ENCODE measurements around the gene CYB5R2. TPM values are rescaled to one million over a fixed set of nuclear protein-coding genes. Genes with fewer than 3 reads are reported as not detected.

Gene CYB5R2
- total RNA-seq, 1 donor from 2014 or later, result 25.9 TPM

DNA sequence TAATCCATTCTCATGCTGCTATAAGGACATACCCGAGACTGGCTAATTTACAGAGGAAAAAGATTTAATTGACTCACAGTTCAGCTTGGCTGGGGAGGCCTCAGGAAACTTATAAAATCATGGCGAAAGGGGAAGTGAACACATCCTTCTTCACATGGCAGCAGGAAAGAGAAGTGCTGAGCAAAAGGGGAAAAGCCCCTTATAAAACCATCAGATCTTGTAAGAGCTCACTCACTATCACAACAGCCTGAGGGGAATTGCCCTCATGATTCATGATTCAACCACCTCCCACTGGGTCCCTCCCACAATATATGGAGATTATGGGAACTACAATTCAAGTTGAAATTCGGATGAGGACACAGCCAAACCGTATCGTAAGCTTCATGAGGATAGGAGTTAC is 3.8 kb upstream of the CYB5R2 start:
- Mint-ChIP-seq H3K4me3 (no peak overlapping the region), H3K9me3 (peaks cover 13% of the 10 kb centered on the region), H3K27me3 (peaks cover 19% of the 10 kb centered on the region), H3K4me1 (peaks cover 38% of the 10 kb centered on the region), H3K27ac (no peak overlapping the region), H3K36me3 (ENCODE audit: low read depth) (peaks cover 3% of the 10 kb centered on the region)
- intact Hi-C loops (cut with micrococcal nuclease), result no loop called here
- no peak for TF ChIP-seq CTCF (IDR thresholded peaks at IDR 0.05)
- ATAC-seq (ENCODE audit: low read depth) (no peak), DNase-seq (no peak)
- ChIA-PET POLR2A (interaction anchor here (0.6 kb wide), 1 partner anchor 208 kb away, joined by 3 read pairs; no protein-coding TSS in a partner anchor), CTCF (interaction anchor here (1.8 kb wide), 2 partner anchors 10 to 12 kb away, joined by 7 read pairs; no protein-coding TSS in a partner anchor)

DNA sequence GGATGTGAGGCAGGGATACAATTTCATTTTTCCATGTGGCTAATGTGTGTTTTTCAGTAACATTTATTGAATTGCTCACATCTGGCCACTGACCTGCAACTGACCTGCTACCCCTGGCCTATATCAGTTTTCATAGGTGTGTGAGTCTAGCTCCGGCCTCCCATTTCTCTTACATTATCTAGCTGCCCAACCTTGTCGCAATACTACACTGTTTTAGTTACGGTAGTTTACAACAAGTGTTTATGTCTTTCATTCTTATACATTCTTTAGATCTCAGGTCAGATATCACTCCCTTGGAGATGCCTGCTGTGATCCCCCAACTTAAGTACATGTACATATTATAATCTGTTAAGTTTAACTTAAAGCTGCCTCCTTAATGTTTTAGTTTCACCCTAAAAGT is 2.3 kb upstream of the CYB5R2 start:
- peaks cover 17% of the 10 kb centered on the region for H3K27me3 Mint-ChIP-seq
- ATAC-seq (ENCODE audit: low read depth) (no peak), DNase-seq (no peak)
- no peak for TF ChIP-seq CTCF (IDR thresholded peaks at IDR 0.05)
- H3K9me3 Mint-ChIP-seq, result peaks cover 13% of the 10 kb centered on the region
- no peak overlapping the region for H3K27ac Mint-ChIP-seq
- ChIA-PET POLR2A (no interaction called here), CTCF (interaction anchor here (1.8 kb wide), 2 partner anchors 10 to 12 kb away, joined by 7 read pairs; no protein-coding TSS in a partner anchor)
- intact Hi-C loops (cut with micrococcal nuclease), result no loop called here
- peaks cover 52% of the 10 kb centered on the region for H3K4me1 Mint-ChIP-seq
- peaks cover 3% of the 10 kb centered on the region for H3K36me3 Mint-ChIP-seq (ENCODE audit: low read depth)
- no peak overlapping the region for H3K4me3 Mint-ChIP-seq

DNA sequence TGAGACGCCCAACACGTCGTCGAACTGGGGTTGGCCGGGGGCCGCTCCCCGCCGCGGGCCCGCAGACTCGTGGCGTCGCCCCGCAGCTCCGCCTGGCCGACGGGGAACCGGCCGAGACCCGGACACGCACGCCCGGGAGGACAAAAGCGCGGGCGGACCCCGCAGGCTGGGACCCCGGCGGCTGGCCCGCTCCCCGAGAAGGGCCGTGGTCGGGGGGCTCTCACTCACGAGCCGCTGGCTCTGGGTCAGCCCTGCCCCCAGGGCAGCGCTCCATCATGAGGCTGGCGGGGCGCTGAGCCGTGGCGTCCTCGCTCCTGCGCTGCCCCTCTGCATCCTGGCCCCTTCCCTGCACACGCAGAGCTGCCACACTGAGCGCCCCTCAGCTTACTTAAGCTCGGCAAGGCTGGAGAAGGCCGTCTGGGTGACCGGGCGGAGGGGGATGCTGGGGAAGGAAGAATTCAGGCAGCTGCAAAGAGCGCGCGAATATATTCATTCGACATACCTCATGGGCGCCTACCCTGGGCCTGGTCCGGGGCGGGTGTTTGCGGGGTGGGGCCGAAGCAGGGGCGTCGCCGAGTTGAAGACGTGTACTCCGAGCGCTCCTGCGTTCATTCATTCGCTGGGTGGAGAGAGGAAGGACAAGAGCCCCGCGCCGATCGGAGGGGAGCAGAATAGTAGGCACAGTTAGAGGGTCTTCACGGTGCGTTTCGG is 579 bp upstream of the CYB5R2 start:
- peak; percentile 58 for ATAC-seq (ENCODE audit: low read depth)
- TF ChIP-seq CTCF (IDR thresholded peaks at IDR 0.05), result no peak
- Mint-ChIP-seq H3K36me3 (ENCODE audit: low read depth) (peaks cover 3% of the 10 kb centered on the region), H3K27me3 (peaks cover 17% of the 10 kb centered on the region), H3K27ac (peak overlapping the region; percentile 68), H3K4me3 (peak overlapping the region; percentile 85), H3K4me1 (peaks cover 54% of the 10 kb centered on the region), H3K9me3 (peaks cover 9% of the 10 kb centered on the region)
- ChIA-PET POLR2A (interaction anchor here (1.0 to 3.6 kb wide), 3 partner anchors 153 to 161 kb away, joined by 5 to 19 read pairs (median 10); partner anchors contain the start of gene PPFIBP2), CTCF (interaction anchor here (2.8 kb wide), 1 partner anchor 17 kb away, joined by 10 read pairs; no protein-coding TSS in a partner anchor)
- no peak for DNase-seq
- intact Hi-C loops (cut with micrococcal nuclease), result loop anchor here (5.0 kb wide), 1 partner anchor 313 kb away; the partner anchor contains the start of gene EIF3F

DNA sequence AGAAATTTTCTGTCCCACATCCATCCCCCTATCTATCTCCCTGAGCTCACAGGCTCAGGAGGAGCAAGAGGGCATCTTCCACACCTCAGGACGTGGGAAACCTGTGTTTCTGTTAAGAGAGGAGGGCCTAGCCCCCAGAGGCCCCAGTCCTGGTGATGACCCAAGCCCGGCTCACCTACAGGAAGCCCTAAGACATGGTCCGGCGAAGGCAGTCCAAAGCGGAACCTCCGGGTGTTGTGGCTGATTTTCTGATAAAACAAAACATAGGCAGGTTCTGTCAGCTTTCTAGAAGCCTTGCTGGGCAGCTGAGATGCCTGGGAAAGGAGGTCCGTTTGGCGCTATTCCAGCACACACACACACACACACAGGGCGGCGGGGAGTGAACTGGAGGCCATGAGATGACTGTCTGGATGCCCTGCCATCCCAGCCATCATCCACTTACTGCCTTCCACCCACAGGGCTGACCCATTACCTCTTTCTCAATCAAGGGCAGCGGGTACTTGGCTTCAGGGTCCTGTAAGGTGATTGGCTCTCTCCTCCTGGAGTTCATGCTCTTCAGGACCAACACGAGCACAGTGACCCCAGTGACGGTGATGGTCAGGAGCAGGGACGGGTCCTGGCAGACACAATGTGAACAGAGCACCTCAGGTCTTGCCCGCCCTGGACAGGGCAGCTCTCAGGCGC is 882 bp downstream of the CYB5R2 start:
- peaks cover 6% of the 10 kb centered on the region for H3K9me3 Mint-ChIP-seq
- no peak for TF ChIP-seq CTCF (IDR thresholded peaks at IDR 0.05)
- peaks cover 12% of the 10 kb centered on the region for H3K36me3 Mint-ChIP-seq (ENCODE audit: low read depth)
- H3K4me1 Mint-ChIP-seq, result peaks cover 44% of the 10 kb centered on the region
- peak overlapping the region; percentile 84 for H3K4me3 Mint-ChIP-seq
- peaks cover 15% of the 10 kb centered on the region for H3K27me3 Mint-ChIP-seq
- peak overlapping the region; percentile 86 for H3K27ac Mint-ChIP-seq
- ATAC-seq (ENCODE audit: low read depth) (peak; percentile 14), DNase-seq (no peak)
- POLR2A ChIA-PET, result interaction anchor here (1.0 to 3.6 kb wide), 3 partner anchors 151 to 159 kb away, joined by 3 to 19 read pairs (median 10); partner anchors contain the start of gene PPFIBP2
- intact Hi-C loops (cut with micrococcal nuclease), result loop anchor here (1.0 to 5.0 kb wide), 2 partner anchors 176 to 315 kb away; partner anchors contain the start of gene EIF3F
- CTCF ChIA-PET, result interaction anchor here (1.0 to 2.8 kb wide), 2 partner anchors 19 to 319 kb away, joined by 3 to 10 read pairs; no protein-coding TSS in a partner anchor

Data from activated B cell treated with CpG ODN at 0.5 μM for 24 hours (primary cell).